GM23338 (cell line): Measurements from ENCODE around the gene PHLDB2. TPM values are rescaled to one million over a fixed set of nuclear protein-coding genes. Genes with fewer than 3 reads are reported as not detected.

Experiments used
- ATAC-seq: fragments of 200-7000 bp; cut with Tn5 transposase; 3 replicates; pipeline ENCODE4 v1.9.1; 2020
- DNase-seq: peaks from one replicate; pipeline ENCODE4 v3.0.0-alpha.2; 2015; ENCODE audit warnings: low spot score
- H2AFZ ChIP-seq: fragments of 200-600 bp; sonication (generic); 2 replicates; pipeline ENCODE4 v1.8.0; 2016; ENCODE audit warnings: antibody characterized with exemption, mild to moderate bottlenecking, moderate library complexity
- H3F3A ChIP-seq: fragments of 200-600 bp; sonication (generic); replicated peaks from 2 replicates; pipeline ENCODE4 v1.8.0; 2017; ENCODE audit warnings: antibody characterized with exemption, mixed run types, low read depth
- H3K27ac ChIP-seq: fragments of 200-600 bp; sonication (generic); 2 replicates; pipeline ENCODE4 v1.6.1; 2016; ENCODE audit warnings: low read depth
- H3K27me3 ChIP-seq: fragments of 200-600 bp; sonication (generic); 2 replicates; pipeline ENCODE4 v1.8.0; 2016; ENCODE audit warnings: mild to moderate bottlenecking, mixed run types, moderate library complexity; ENCODE audit not compliant: insufficient read depth
- H3K36me3 ChIP-seq: fragments of 200-600 bp; sonication (generic); 2 replicates; pipeline ENCODE4 v1.8.0; 2016; ENCODE audit warnings: mild to moderate bottlenecking; ENCODE audit not compliant: insufficient read depth
- H3K4me1 ChIP-seq: fragments of 200-600 bp; sonication (generic); 2 replicates; pipeline ENCODE4 v1.8.0; 2016; ENCODE audit warnings: mild to moderate bottlenecking, moderate library complexity; ENCODE audit not compliant: insufficient read depth
- H3K4me2 ChIP-seq: fragments of 200-600 bp; sonication (generic); 2 replicates; pipeline ENCODE4 v1.7.1; 2017; ENCODE audit warnings: mixed run types
- H3K4me3 ChIP-seq: fragments of 200-600 bp; sonication (generic); 2 replicates; pipeline ENCODE4 v1.6.1; 2016; ENCODE audit warnings: mixed run types
- H3K79me2 ChIP-seq: fragments of 200-600 bp; sonication (generic); replicated peaks from 2 replicates; pipeline ENCODE4 v1.8.0; 2017; ENCODE audit warnings: mild to moderate bottlenecking; ENCODE audit not compliant: insufficient read depth
- H3K9me2 ChIP-seq: fragments of 200-600 bp; sonication (generic); 2 replicates; pipeline ENCODE4 v1.8.0; 2017; ENCODE audit not compliant: insufficient read depth
- H4K20me1 ChIP-seq: fragments of 200-600 bp; sonication (generic); replicated peaks from 2 replicates; pipeline ENCODE4 v1.8.0; 2017; ENCODE audit warnings: mild to moderate bottlenecking; ENCODE audit not compliant: insufficient read depth
- H3K27ac Mint-ChIP-seq: 2 replicates; pipeline ENCODE4 v1.8.0; 2020; ENCODE audit warnings: inconsistent platforms, mild to moderate bottlenecking, moderate library complexity, mixed read lengths
- H3K27me3 Mint-ChIP-seq: 3 replicates; pipeline ENCODE4 v1.8.0; 2022; ENCODE audit warnings: low read depth, mild to moderate bottlenecking, moderate library complexity, mixed read lengths, inconsistent platforms; ENCODE audit not compliant: insufficient read depth, poor library complexity
- H3K36me3 Mint-ChIP-seq: 3 replicates; pipeline ENCODE4 v1.8.0; 2021; ENCODE audit warnings: low read depth, mild to moderate bottlenecking, inconsistent platforms, moderate library complexity, mixed read lengths
- H3K4me1 Mint-ChIP-seq: 3 replicates; pipeline ENCODE4 v1.8.0; 2020; ENCODE audit warnings: mild to moderate bottlenecking, inconsistent platforms, mixed read lengths
- H3K4me3 Mint-ChIP-seq: 3 replicates; pipeline ENCODE4 v1.8.0; 2021; ENCODE audit warnings: moderate library complexity, mild to moderate bottlenecking, inconsistent platforms, mixed read lengths
- H3K9me3 Mint-ChIP-seq: 3 replicates; pipeline ENCODE4 v1.8.0; 2020; ENCODE audit warnings: moderate library complexity, mild to moderate bottlenecking, inconsistent platforms, mixed read lengths
- CREB1 ChIP-seq: fragments of 250-450 bp; sonication (Bioruptor Pico); IDR thresholded peaks from 2 replicates; pipeline ENCODE4 v1.5.0; 2020; ENCODE audit warnings: low read depth, mild to moderate bottlenecking, moderate library complexity
- ETS1 ChIP-seq: IDR thresholded peaks from 2 replicates; pipeline ENCODE4 v1.6.1; 2016; ENCODE audit warnings: antibody characterized with exemption
- EZH2 ChIP-seq: fragments of 200-600 bp; sonication (generic); IDR thresholded peaks from one replicate; pipeline ENCODE4 v1.8.0; 2017; ENCODE audit warnings: antibody characterized with exemption, mild to moderate bottlenecking, low read depth; ENCODE audit not compliant: unreplicated experiment
- EZH2phosphoT487 ChIP-seq: fragments of 200-600 bp; sonication (generic); IDR thresholded peaks from one replicate; pipeline ENCODE4 v1.8.1; 2018; ENCODE audit warnings: antibody characterized with exemption; ENCODE audit not compliant: unreplicated experiment
- POLR2AphosphoS5 ChIP-seq: IDR thresholded peaks from 2 replicates; pipeline ENCODE4 v1.6.1; 2016; ENCODE audit warnings: antibody characterized with exemption, low read depth
- STAT1 ChIP-seq: IDR thresholded peaks from one replicate; pipeline ENCODE4 v1.6.1; 2016; ENCODE audit warnings: antibody characterized with exemption; ENCODE audit not compliant: unreplicated experiment
- ZNF331 ChIP-seq: fragments of 250-450 bp; sonication (Bioruptor Pico); IDR thresholded peaks from 2 replicates; pipeline ENCODE4 v1.5.0; 2020; ENCODE audit warnings: low read depth, mild to moderate bottlenecking, moderate library complexity
- polyA plus RNA-seq: library from polyadenylated mRNA; unstranded; fragments of >200 nt; fragmentation: Nextera tagmentation; extraction: Ambion mirVana; gene quantifications from 2 replicates; pipeline ENCODE4 v1.2.1, GENCODE V29; 2016
- total RNA-seq: library from RNA; depleted of rRNA; stranded (reverse); fragments of >200 nt; shearing (Covaris generic); gene quantifications from 2 replicates; pipeline ENCODE4 v1.2.3, GENCODE V29; 2014
- TF ChIP-seq, protein P1 (sequence below), 2 experiments: fragments of 200-600 bp in 1 of 2; sonication (generic) in 1 of 2; conservative IDR thresholded peaks; 2 replicates each; pipeline versions ENCODE4 v1.5.1 to v1.6.1; 2016 to 2017; ENCODE audit warnings: antibody characterized with exemption in 2 of 2, low read depth in 2 of 2, mild to moderate bottlenecking in 2 of 2, moderate library complexity in 1 of 2
- TF ChIP-seq, protein P2 (sequence below): IDR thresholded peaks from one replicate; pipeline ENCODE4 v1.6.1; 2018; ENCODE audit warnings: antibody characterized with exemption; ENCODE audit not compliant: unreplicated experiment
- TF ChIP-seq, protein P3 (sequence below): fragments of 250-450 bp; sonication (Bioruptor Pico); IDR thresholded peaks from 2 replicates; pipeline ENCODE4 v1.5.0; 2020; ENCODE audit warnings: mild to moderate bottlenecking, moderate library complexity

Gene PHLDB2
- total and polyA plus RNA-seq, 2 experiments from 2014 or later, result 19.5 to 33.7 TPM

- H3K4me1 Mint-ChIP-seq, result no peaks in the 10 kb centered on the region
Observed at GRCh38 chr3:111829023-111829422, 30.0 kb upstream of the PHLDB2 start.

More at GRCh38 chr3:111829023-111829422, 30.0 kb upstream of the PHLDB2 start:
- Histone ChIP-seq H3K4me2 (no peak overlapping the region), H3K4me3 (no peak overlapping the region), H3K9me2 (no peaks in the 10 kb centered on the region; the same call in 1 of the 2 replicates), H3K27ac (no peak overlapping the region), H3K79me2 (no peaks in the 10 kb centered on the region), H3F3A (0 out of 2 replicates have a peak, but pooled peaks cover 3% of the 10 kb centered on the region), H3K4me1 (no peaks in the 10 kb centered on the region), H3K36me3 (no peaks in the 10 kb centered on the region), H4K20me1 (no peaks in the 10 kb centered on the region), H2AFZ (no peak overlapping the region), H3K27me3 (no peaks in the 10 kb centered on the region)
- Mint-ChIP-seq H3K27me3 (peaks cover 5% of the 10 kb centered on the region), H3K4me3 (no peak overlapping the region), H3K27ac (no peak overlapping the region), H3K36me3 (no peaks in the 10 kb centered on the region), H3K9me3 (no peaks in the 10 kb centered on the region; the same call in 2 of the 3 replicates)
- DNase-seq (no peak), ATAC-seq (no peak)
- TF ChIP-seq ETS1 (no peak), POLR2AphosphoS5 (no peak), CREB1 (CRISPR knock-in tag) (no peak), EZH2 (no peak), ZNF331 (CRISPR knock-in tag) (no peak), EZH2phosphoT487 (no peak), STAT1 (no peak)
- TF ChIP-seq, protein P1, sequence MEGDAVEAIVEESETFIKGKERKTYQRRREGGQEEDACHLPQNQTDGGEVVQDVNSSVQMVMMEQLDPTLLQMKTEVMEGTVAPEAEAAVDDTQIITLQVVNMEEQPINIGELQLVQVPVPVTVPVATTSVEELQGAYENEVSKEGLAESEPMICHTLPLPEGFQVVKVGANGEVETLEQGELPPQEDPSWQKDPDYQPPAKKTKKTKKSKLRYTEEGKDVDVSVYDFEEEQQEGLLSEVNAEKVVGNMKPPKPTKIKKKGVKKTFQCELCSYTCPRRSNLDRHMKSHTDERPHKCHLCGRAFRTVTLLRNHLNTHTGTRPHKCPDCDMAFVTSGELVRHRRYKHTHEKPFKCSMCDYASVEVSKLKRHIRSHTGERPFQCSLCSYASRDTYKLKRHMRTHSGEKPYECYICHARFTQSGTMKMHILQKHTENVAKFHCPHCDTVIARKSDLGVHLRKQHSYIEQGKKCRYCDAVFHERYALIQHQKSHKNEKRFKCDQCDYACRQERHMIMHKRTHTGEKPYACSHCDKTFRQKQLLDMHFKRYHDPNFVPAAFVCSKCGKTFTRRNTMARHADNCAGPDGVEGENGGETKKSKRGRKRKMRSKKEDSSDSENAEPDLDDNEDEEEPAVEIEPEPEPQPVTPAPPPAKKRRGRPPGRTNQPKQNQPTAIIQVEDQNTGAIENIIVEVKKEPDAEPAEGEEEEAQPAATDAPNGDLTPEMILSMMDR (conservative IDR thresholded peaks at IDR 0.05; ENCODE audit: low read depth in 2 of 2), result no peak
- TF ChIP-seq, protein P2, sequence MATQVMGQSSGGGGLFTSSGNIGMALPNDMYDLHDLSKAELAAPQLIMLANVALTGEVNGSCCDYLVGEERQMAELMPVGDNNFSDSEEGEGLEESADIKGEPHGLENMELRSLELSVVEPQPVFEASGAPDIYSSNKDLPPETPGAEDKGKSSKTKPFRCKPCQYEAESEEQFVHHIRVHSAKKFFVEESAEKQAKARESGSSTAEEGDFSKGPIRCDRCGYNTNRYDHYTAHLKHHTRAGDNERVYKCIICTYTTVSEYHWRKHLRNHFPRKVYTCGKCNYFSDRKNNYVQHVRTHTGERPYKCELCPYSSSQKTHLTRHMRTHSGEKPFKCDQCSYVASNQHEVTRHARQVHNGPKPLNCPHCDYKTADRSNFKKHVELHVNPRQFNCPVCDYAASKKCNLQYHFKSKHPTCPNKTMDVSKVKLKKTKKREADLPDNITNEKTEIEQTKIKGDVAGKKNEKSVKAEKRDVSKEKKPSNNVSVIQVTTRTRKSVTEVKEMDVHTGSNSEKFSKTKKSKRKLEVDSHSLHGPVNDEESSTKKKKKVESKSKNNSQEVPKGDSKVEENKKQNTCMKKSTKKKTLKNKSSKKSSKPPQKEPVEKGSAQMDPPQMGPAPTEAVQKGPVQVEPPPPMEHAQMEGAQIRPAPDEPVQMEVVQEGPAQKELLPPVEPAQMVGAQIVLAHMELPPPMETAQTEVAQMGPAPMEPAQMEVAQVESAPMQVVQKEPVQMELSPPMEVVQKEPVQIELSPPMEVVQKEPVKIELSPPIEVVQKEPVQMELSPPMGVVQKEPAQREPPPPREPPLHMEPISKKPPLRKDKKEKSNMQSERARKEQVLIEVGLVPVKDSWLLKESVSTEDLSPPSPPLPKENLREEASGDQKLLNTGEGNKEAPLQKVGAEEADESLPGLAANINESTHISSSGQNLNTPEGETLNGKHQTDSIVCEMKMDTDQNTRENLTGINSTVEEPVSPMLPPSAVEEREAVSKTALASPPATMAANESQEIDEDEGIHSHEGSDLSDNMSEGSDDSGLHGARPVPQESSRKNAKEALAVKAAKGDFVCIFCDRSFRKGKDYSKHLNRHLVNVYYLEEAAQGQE, result no peak
- TF ChIP-seq, protein P3, sequence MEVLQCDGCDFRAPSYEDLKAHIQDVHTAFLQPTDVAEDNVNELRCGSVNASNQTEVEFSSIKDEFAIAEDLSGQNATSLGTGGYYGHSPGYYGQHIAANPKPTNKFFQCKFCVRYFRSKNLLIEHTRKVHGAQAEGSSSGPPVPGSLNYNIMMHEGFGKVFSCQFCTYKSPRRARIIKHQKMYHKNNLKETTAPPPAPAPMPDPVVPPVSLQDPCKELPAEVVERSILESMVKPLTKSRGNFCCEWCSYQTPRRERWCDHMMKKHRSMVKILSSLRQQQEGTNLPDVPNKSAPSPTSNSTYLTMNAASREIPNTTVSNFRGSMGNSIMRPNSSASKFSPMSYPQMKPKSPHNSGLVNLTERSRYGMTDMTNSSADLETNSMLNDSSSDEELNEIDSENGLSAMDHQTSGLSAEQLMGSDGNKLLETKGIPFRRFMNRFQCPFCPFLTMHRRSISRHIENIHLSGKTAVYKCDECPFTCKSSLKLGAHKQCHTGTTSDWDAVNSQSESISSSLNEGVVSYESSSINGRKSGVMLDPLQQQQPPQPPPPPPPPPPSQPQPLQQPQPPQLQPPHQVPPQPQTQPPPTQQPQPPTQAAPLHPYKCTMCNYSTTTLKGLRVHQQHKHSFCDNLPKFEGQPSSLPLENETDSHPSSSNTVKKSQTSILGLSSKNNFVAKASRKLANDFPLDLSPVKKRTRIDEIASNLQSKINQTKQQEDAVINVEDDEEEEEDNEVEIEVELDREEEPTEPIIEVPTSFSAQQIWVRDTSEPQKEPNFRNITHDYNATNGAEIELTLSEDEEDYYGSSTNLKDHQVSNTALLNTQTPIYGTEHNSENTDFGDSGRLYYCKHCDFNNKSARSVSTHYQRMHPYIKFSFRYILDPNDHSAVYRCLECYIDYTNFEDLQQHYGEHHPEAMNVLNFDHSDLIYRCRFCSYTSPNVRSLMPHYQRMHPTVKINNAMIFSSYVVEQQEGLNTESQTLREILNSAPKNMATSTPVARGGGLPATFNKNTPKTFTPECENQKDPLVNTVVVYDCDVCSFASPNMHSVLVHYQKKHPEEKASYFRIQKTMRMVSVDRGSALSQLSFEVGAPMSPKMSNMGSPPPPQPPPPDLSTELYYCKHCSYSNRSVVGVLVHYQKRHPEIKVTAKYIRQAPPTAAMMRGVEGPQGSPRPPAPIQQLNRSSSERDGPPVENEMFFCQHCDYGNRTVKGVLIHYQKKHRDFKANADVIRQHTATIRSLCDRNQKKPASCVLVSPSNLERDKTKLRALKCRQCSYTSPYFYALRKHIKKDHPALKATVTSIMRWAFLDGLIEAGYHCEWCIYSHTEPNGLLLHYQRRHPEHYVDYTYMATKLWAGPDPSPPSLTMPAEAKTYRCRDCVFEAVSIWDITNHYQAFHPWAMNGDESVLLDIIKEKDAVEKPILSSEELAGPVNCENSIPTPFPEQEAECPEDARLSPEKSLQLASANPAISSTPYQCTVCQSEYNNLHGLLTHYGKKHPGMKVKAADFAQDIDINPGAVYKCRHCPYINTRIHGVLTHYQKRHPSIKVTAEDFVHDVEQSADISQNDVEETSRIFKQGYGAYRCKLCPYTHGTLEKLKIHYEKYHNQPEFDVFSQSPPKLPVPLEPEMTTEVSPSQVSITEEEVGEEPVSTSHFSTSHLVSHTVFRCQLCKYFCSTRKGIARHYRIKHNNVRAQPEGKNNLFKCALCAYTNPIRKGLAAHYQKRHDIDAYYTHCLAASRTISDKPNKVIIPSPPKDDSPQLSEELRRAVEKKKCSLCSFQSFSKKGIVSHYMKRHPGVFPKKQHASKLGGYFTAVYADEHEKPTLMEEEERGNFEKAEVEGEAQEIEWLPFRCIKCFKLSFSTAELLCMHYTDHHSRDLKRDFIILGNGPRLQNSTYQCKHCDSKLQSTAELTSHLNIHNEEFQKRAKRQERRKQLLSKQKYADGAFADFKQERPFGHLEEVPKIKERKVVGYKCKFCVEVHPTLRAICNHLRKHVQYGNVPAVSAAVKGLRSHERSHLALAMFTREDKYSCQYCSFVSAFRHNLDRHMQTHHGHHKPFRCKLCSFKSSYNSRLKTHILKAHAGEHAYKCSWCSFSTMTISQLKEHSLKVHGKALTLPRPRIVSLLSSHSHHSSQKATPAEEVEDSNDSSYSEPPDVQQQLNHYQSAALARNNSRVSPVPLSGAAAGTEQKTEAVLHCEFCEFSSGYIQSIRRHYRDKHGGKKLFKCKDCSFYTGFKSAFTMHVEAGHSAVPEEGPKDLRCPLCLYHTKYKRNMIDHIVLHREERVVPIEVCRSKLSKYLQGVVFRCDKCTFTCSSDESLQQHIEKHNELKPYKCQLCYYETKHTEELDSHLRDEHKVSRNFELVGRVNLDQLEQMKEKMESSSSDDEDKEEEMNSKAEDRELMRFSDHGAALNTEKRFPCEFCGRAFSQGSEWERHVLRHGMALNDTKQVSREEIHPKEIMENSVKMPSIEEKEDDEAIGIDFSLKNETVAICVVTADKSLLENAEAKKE (CRISPR knock-in tag), result no peak
